ENCODE data around the gene NAV3. TPM values are rescaled to one million over a fixed set of nuclear protein-coding genes. Genes with fewer than 3 reads are reported as not detected.

The NAV3 gene
- total and polyA plus RNA-seq, 2 experiments from 2014 or later = 4.0 to 12.0 TPM

GRCh38 chr12:78229591-78230101 is 399.0 kb downstream of the NAV3 start (continued):
- TF ChIP-seq REST (IDR thresholded peaks at IDR 0.05; ENCODE audit: unreplicated experiment) (no peak), POLR2AphosphoS5 (IDR thresholded peaks at IDR 0.05; ENCODE audit: low read depth) (no peak), EZH2phosphoT487 (IDR thresholded peaks at IDR 0.05; ENCODE audit: unreplicated experiment) (no peak)
- TF ChIP-seq, protein P1, sequence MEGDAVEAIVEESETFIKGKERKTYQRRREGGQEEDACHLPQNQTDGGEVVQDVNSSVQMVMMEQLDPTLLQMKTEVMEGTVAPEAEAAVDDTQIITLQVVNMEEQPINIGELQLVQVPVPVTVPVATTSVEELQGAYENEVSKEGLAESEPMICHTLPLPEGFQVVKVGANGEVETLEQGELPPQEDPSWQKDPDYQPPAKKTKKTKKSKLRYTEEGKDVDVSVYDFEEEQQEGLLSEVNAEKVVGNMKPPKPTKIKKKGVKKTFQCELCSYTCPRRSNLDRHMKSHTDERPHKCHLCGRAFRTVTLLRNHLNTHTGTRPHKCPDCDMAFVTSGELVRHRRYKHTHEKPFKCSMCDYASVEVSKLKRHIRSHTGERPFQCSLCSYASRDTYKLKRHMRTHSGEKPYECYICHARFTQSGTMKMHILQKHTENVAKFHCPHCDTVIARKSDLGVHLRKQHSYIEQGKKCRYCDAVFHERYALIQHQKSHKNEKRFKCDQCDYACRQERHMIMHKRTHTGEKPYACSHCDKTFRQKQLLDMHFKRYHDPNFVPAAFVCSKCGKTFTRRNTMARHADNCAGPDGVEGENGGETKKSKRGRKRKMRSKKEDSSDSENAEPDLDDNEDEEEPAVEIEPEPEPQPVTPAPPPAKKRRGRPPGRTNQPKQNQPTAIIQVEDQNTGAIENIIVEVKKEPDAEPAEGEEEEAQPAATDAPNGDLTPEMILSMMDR (conservative IDR thresholded peaks at IDR 0.05; ENCODE audit: low read depth in 2 of 2) = peak; percentile 84 to 86
- TF ChIP-seq, protein P2, sequence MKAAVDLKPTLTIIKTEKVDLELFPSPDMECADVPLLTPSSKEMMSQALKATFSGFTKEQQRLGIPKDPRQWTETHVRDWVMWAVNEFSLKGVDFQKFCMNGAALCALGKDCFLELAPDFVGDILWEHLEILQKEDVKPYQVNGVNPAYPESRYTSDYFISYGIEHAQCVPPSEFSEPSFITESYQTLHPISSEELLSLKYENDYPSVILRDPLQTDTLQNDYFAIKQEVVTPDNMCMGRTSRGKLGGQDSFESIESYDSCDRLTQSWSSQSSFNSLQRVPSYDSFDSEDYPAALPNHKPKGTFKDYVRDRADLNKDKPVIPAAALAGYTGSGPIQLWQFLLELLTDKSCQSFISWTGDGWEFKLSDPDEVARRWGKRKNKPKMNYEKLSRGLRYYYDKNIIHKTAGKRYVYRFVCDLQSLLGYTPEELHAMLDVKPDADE (IDR thresholded peaks at IDR 0.05) = no peak

GRCh38 chr12:78232756-78233155 is 402.1 kb downstream of the NAV3 start:
- peaks cover 1% of the 10 kb centered on the region; the same call in 2 of the 3 replicates for H3K36me3 Mint-ChIP-seq (ENCODE audit: low read depth)
- no peaks in the 10 kb centered on the region for H4K20me1 ChIP-seq (replicated peaks; ENCODE audit: insufficient read depth)
- H3K4me3 ChIP-seq = no peak overlapping the region
- no peak overlapping the region for H2AFZ ChIP-seq
- ATAC-seq = no peak
- H3K4me1 ChIP-seq (ENCODE audit: insufficient read depth) = peaks cover 43% of the 10 kb centered on the region
- H3K9me3 Mint-ChIP-seq = peaks cover 2% of the 10 kb centered on the region; the same call in 2 of the 3 replicates
- DNase-seq (ENCODE audit: low spot score) = peak; percentile 13
- H3K27ac ChIP-seq (ENCODE audit: low read depth) = peak overlapping the region; percentile 11
- peak overlapping the region; percentile 34 for H3K4me2 ChIP-seq
- H3K27me3 Mint-ChIP-seq (ENCODE audit: insufficient read depth, low read depth, poor library complexity) = peaks cover 2% of the 10 kb centered on the region
- H3K79me2 ChIP-seq (replicated peaks; ENCODE audit: insufficient read depth) = no peaks in the 10 kb centered on the region
- no peak overlapping the region for H3K4me3 Mint-ChIP-seq
- no peaks in the 10 kb centered on the region for H3K27me3 ChIP-seq (ENCODE audit: insufficient read depth)
- H3K9me2 ChIP-seq (ENCODE audit: insufficient read depth) = no peaks in the 10 kb centered on the region
- H3K36me3 ChIP-seq (ENCODE audit: insufficient read depth) = no peaks in the 10 kb centered on the region
- peaks cover 49% of the 10 kb centered on the region for H3K4me1 Mint-ChIP-seq
- no peaks in the 10 kb centered on the region for H3F3A ChIP-seq (replicated peaks; ENCODE audit: low read depth)
- H3K27ac Mint-ChIP-seq = peak overlapping the region; percentile 42; the same call in 1 of the 2 replicates
- TF ChIP-seq CREB1 (CRISPR knock-in tag; IDR thresholded peaks at IDR 0.05; ENCODE audit: low read depth) (no peak), STAT1 (IDR thresholded peaks at IDR 0.05; ENCODE audit: unreplicated experiment) (no peak), ZNF462 (CRISPR knock-in tag; IDR thresholded peaks at IDR 0.05) (no peak), JUNB (IDR thresholded peaks at IDR 0.05; ENCODE audit: unreplicated experiment) (no peak), ZNF114 (CRISPR knock-in tag; IDR thresholded peaks at IDR 0.05) (no peak)
- TF ChIP-seq, protein P2 (IDR thresholded peaks at IDR 0.05) = no peak
